Measurements from ENCODE around the gene FOXO3. TPM values are rescaled to one million over a fixed set of nuclear protein-coding genes. Genes with fewer than 3 reads are reported as not detected.
A peak's percentile ranks its signal among the peaks of the same experiment; 100 is the strongest.

The FOXO3 gene
- total and polyA plus RNA-seq, 2 of the 8 experiments (the other 6 are each of a cell fraction or from before 2014, with no cell fraction given) = 13.1 to 19.3 TPM

GRCh38 chr6:108558372-108559096, 2.2 kb upstream of the FOXO3 start (continued):
- no peak for TF ChIP-seq NANOG (IDR thresholded peaks at IDR 0.05; ENCODE audit: insufficient read depth, low read depth, low read length, poor library complexity, severe bottlenecking)
- no peak for TF ChIP-seq SRF (IDR thresholded peaks at IDR 0.05; ENCODE audit: low read depth, low read length)
- TF ChIP-seq HDAC6 (IDR thresholded peaks at IDR 0.05; ENCODE audit: low read depth, low read length) = no peak
- no peak for TF ChIP-seq CBX5 (IDR thresholded peaks at IDR 0.05; ENCODE audit: low read depth, low read length)
- peak; percentile 58 for TF ChIP-seq YY1 (IDR thresholded peaks at IDR 0.05; ENCODE audit: low read depth, low read length)
- 0 out of 4 replicates have a peak, but pooled peaks of 1 of the 2 experiments have one; percentile 13 for TF ChIP-seq RAD21 (IDR thresholded peaks at IDR 0.05 in 1 of 2, conservative IDR thresholded peaks at IDR 0.05 in 1 of 2; ENCODE audit: low read depth in 2 of 2, low read length in 2 of 2)
- TF ChIP-seq CHD7 (IDR thresholded peaks at IDR 0.05; ENCODE audit: insufficient replicate concordance, low read length) = no peak
- no peak for TF ChIP-seq RXRA (IDR thresholded peaks at IDR 0.05; ENCODE audit: insufficient read depth, low read depth, low read length)
- peak; percentile 57; the same call in 1 of the 2 replicates for TF ChIP-seq TCF12 (IDR thresholded peaks at IDR 0.05; ENCODE audit: low read depth, low read length)
- TF ChIP-seq SIRT6 (IDR thresholded peaks at IDR 0.05; ENCODE audit: low read length) = no peak
